AG08396 (cell line): ENCODE measurements around the gene TNRC6A.
"Not testable (repeated sequence)": the region's sequence is repeated elsewhere in the genome, so short reads cannot be mapped to it uniquely, and the experiment has no call there.

ENCODE experiments used
- DNase-seq: peaks from one replicate; pipeline ENCODE4 v3.0.0; 2012; ENCODE audit warnings: low spot score, mixed read lengths

TNRC6A gene

GRCh38 chr16:24728011-24728410, 1.4 kb upstream of the TNRC6A start:
- DNase-seq, result no peak

- DNase-seq, result no peak
These were observed 584 bp upstream of the TNRC6A start for GRCh38 chr16:24728891-24729242.

GRCh38 chr16:24729951-24730815, 732 bp downstream of the TNRC6A start:
- peak; percentile 38 for DNase-seq

GRCh38 chr16:24730914-24731313, 1.5 kb downstream of the TNRC6A start:
- no peak for DNase-seq

GRCh38 chr16:24731722-24732419, 2.4 kb downstream of the TNRC6A start:
- no peak for DNase-seq

GRCh38 chr16:24734382-24734781, 4.9 kb downstream of the TNRC6A start:
- peak; percentile 25 for DNase-seq

GRCh38 chr16:24736758-24737157, 7.3 kb downstream of the TNRC6A start:
- DNase-seq, result no peak

GRCh38 chr16:24737391-24737871, 8.0 kb downstream of the TNRC6A start:
- peak; percentile 31 for DNase-seq

- DNase-seq, result no peak
These were observed 8.6 kb downstream of the TNRC6A start for GRCh38 chr16:24737916-24738594.

GRCh38 chr16:24738895-24739294, 9.4 kb downstream of the TNRC6A start:
- no peak for DNase-seq

- DNase-seq, result no peak
These were observed 12.4 kb downstream of the TNRC6A start for GRCh38 chr16:24741862-24742261.

GRCh38 chr16:24742610-24743009, 13.2 kb downstream of the TNRC6A start:
- DNase-seq, result not testable (repeated sequence)

GRCh38 chr16:24745391-24745790, 15.9 kb downstream of the TNRC6A start:
- no peak for DNase-seq

- no peak for DNase-seq
These were observed 16.3 kb downstream of the TNRC6A start for GRCh38 chr16:24745791-24746190.

GRCh38 chr16:24747441-24747840, 18.0 kb downstream of the TNRC6A start:
- DNase-seq, result no peak

- peak; percentile 75 for DNase-seq
These were observed 18.8 kb downstream of the TNRC6A start for GRCh38 chr16:24748242-24748641.

- no peak for DNase-seq
These were observed 19.9 kb downstream of the TNRC6A start for GRCh38 chr16:24749310-24749709.

- DNase-seq, result not testable (repeated sequence)
These were observed 20.4 kb downstream of the TNRC6A start for GRCh38 chr16:24749872-24750271.

GRCh38 chr16:24753000-24753399, 23.5 kb downstream of the TNRC6A start:
- DNase-seq, result no peak

- no peak for DNase-seq
These were observed 24.0 kb downstream of the TNRC6A start for GRCh38 chr16:24753437-24753836.

- no peak for DNase-seq
These were observed 25.1 kb downstream of the TNRC6A start for GRCh38 chr16:24754543-24754942.

- no peak for DNase-seq
These were observed 25.9 kb downstream of the TNRC6A start for GRCh38 chr16:24755201-24755874.
